DMS153 treated with DMSO at 0.1 percent for 48 hours (cell line): ENCODE results near the gene PCBD1.
"Not testable (repeated sequence)": the region's sequence is repeated elsewhere in the genome, so short reads cannot be mapped to it uniquely, and the experiment has no call there.

Source experiments
- DNase-seq: peaks from one replicate; lab custom pipeline; 2025; ENCODE audit not compliant: unreplicated experiment; lab: John Stamatoyannopoulos, UW

The PCBD1 gene

DNA sequence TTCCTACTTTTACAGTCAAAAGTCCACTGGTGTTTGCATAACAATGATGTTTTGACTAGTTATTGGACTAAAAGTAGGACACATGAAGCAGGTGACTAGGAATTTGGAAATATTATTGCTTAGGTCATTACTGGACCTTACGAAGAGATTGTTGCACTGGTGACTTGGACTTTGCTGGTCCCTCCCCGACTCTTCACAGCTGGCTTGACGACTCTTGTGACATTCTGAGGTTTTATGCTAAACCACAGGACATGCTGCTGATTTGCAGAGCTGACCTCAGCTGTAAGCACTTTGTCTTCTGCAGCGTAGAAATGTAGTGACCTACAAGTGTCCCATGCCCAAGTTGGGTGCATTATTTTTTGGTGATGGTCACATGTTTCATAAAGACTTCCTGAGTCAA is 21.9 kb downstream of the PCBD1 start:
- no peak for DNase-seq

DNA sequence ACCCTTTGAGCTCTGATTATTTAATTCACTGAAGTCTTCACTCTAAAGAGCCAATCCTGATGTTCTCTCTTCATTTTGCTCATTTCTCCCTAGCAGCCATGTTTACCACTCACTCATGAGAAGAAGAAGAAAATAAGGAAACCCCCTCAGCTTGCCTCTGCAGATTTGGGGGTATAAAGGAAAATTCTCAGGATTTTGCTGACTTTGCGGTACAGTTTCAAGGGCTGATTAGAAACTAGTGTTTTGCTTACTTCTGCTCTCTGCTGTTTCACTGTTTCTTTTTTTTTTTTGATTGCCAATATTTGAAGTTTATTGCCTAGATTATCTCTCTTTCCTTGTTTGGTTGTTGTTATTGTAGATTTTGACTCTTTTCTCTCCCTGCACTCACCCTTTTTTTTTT is 23.4 kb downstream of the PCBD1 start:
- no peak for DNase-seq

DNA sequence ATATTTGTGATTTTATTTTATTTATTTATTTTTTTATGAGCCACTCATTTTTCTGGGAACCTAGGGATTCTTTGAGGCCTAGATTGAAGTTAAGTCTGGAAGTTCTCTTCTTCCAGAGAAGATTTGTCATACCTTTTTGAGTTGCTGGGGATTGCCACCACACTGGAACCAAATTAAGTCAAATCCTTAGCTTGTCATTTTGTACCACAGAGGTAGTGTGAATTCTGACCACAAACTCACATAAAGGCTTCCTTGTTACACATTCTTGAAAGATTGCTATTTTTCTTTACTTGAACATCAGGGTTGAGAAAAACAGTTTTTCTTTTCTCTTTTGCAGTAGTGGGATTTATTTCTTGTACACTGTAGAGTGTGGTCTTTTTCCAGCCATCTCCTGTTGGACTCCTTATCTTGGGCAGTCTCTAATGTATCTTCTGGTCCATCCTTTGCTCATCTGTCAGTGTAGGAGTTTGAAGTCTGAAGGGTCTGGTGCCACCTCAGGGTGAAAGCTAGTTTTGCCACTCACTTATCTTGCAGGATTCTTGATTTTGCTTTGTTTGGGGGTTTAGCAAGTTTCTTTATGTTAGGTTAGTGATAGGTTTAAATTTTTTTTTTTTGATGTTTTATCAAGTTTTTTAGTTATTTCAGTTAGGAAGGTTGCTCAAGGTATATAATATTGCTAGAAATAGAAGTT is 24.8 kb downstream of the PCBD1 start:
- no peak for DNase-seq

DNA sequence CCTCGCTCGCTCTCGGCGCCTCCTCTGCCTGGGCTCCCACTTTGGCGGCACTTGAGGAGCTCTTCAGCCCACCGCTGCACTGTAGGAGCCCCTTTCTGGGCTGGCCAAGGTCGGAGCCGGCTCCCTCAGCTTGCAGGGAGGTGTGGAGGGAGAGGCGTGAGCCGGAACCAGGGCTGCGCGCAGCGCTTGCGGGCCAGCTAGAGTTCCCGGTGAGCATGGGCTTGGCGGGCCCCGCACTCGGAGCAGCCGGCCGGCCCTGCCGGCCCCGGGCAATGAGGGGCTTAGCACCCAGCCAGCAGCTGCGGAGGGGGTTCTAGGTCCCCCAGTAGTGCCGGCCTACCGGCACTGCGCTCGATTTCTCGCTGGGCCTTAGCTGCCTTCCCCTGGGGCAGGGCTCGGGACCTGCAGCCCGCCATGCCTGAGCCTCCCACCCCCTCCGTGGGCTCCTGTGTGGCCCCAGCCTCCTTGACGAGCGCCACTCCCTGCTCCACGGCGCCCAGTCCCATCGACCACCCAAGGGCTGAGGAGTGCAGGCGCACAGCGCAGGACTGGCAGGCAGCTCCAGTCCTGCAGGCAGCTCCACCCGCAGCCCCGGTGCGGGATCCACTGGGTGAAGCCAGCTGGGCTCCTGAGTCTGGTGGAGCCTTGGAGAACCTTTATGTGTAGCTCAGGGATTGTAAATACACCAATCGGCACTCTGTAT is 26.7 kb downstream of the PCBD1 start:
- DNase-seq, result not testable (repeated sequence)

DNA sequence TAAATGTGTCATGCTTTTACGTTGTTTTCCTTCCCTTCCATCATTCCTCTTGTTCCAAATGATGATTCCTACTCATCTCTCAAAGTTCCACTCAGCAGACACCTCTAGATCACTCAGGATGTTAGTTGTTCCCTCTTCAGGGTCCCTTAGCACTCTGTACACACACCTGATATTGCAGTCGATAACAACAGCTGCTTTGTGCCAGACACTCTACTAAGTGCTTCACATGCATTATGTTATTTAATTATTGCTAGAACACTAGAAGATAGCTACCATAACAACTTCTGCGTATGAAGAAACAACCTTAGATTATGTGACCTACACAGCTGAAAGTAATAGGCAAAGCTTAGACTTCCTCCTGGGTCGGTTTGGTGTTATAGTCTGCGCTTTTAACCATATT is 29.6 kb downstream of the PCBD1 start:
- DNase-seq, result no peak

DNA sequence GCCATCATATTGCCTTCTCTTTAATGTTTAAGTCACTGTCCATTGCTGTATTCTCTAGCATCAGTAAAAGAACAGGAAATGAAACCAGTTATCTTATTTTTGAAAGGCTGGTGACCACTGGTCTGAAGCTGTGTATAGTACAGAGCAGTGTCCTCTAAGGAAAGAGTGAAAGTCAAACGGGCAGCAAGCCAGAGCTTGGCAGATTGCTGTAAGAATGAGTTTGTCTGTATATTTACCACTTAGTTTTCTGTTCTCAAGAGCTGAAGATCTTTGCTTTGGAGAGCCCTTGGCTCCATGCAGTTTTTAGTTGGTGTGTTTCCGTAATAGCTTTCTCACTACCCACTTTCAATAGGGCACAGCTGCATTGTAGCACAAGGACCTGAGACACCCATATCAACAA is 31.9 kb downstream of the PCBD1 start:
- DNase-seq, result no peak

DNA sequence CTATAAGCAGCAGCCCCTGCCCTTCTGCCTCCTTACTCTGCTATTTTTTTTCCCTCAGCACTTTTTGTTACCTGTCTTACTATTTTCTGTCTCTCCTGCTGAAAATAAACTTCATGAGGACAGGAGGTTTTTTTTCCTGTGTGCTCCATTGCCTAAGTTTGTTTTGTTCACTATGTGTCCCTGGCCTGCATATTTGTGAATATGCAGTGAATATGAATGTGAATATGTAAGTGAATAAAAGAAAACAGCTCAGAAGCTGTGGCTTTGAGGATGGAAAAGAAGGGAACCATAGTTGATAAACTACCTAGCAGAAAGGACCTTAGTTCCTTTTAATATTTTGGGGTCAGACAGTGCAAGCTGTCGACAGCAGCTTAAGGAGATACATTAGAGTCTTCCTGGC is 34.9 kb downstream of the PCBD1 start:
- DNase-seq, result no peak

DNA sequence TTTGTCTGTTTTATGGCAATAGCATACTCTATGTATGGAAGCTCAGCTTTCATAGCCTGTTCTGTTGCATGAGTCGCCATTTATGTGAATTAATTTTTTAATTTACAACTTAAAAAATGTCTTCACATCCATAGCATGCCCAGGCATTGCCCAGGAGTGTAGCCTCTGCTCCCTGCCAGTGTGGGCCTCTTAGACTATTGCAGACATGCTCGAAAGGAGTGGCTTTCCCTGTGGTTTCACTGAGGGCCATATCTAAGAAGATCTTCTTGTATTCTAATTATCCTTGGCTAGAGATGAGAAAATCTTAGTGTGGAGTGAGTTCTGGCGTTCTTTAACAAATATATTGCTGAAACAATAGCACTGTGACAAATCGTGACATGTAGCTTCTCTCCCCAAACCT is 35.3 kb downstream of the PCBD1 start:
- DNase-seq, result no peak

DNA sequence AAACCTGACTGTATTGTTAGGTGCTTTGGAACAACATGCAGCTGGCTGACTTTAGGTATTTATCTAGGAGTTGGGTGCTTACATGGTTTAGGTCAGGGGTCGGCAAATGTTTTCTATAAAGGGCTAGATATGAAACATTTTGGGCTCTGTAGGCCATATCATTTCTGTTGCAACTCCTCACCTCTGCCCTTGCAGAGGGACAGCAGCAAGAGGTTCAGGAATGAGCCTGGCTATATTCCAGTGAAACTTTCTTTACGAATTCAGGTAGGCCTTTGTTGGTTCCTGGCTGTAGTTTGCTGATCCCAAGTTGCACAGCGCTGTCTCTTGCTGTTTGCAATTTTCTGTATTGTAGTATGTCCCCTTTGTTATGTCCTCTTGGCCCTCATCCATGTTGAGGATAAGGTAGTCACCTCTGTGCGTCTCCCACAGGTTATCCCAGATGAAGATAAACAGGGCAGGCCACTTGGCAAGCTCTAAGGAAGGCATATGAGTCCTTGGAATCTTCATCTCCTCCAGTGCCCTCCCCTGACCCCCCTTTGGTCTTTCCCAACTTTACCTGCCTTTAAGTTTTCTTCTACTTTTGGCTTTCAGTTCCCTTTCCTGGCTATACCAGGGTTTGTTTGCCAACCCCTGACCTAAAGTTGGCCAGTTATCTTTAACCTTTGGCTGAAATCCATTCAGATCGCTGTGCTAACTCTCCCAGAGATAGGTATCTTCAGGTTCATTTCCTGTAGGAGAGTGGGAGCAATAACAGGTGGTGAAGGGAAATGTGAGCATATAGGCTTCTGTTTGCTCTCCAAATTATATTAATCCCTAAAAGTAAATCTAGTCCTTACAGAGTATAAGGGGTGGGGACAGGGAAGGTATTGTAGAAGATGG is 36.5 kb downstream of the PCBD1 start:
- no peak for DNase-seq

DNA sequence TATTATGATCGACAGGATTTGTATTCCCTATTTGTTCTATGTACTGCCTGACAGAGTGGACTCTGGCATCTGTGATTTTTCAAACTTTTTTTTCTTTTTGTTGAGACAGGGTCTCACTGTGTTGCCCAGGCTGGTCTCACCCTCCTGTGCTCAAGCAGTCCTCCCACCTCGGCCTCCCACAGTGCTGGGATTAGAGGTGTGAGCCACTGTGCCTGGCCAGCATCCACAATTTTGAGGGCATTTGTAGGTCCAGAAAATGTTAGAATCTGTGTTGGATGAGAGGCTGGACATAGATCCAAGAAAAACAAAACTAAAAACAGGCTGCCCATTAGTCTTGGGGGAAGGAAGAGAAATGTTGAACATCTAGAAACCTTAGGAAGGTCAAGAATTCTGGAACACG is 38.3 kb downstream of the PCBD1 start:
- no peak for DNase-seq

DNA sequence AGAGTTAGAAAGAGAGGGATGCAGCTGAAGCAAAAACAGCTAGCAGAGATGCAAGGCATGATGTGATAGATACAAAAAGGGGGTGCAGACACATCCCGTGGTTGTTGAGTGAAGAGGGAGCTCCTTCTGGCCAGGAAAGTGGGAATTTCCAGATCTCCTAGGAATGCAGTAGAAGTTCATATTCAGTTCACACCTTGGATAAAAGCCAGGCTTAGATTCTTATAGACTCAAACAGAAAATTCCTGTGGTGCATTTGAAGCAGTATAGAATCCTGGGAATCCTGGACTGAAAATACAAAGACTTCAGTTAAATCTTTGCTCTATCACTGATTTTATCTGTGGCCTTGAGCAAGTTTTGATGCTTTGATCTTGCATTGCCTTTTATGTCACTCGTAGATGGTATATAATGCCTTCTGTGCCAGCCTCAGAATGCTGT is 38.8 kb downstream of the PCBD1 start:
- DNase-seq, result no peak

DNA sequence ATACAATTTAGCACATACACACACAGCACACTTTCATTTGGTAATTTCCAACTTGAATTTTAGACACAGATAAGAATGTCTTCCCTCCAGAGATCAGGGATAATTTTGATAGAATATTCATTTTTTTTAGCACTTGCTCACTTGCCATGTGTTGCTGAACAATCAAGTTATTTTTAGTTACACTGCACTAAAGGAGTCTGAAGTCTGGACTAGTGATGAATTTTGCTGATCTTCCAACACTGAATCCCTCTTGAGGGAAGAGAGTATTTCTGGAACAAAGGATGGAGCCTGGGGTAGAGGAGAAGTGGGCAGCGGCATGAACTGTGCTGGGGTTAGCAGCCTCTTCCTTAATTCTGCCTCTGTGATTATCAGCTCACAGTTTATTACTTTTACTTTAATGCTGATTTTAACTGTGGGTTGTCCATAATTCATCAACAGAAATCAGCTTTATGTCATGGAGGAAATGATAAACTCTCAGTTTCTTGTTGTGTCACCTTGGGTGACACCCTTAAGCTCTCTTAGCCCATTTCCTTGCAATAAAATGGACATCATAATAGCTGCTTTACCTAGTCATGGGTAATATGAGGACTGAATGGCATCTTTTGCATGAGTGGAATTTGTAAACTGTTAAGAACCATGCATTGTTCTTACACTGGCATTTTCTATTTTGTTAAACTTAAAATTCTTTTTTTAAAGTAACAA is 40.6 kb downstream of the PCBD1 start:
- no peak for DNase-seq

DNA sequence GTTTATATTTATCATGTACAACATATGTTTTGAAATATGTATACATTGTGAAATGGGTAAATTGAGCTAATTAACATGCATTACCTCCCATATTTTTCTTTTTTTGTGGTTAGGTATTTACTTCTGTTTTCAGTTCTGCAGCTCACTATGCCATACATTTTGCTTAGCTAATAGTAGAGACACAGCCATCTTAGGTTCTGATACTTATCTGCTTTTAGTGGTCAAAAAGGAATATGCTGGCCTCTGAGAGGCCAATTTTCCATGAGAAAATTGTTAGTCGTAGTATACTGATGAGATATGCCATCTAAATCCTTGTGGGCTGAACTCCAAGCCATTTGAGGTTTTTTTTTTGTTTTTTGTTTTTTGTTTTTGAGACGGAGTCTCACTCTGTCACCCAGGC is 41.6 kb downstream of the PCBD1 start:
- DNase-seq, result no peak

DNA sequence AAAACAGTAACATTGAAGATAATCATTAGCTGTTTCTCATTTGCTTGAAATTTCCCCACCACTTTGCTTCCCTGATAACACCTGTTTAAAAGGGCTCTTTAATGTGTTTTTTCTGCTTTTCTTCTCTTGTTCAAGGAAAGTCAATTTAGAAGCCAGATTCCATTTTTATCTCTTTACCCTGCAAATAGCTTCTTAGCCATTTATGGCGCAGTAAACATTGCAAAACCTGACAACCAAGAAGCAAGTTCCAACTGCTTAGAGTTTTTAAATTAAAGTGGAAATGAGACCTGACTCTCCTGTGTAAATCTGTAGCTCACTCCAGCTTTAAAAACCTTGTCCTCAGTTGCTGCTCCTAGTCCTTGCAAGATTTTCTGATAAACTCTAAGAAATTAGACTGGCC is 42.5 kb downstream of the PCBD1 start:
- no peak for DNase-seq

DNA sequence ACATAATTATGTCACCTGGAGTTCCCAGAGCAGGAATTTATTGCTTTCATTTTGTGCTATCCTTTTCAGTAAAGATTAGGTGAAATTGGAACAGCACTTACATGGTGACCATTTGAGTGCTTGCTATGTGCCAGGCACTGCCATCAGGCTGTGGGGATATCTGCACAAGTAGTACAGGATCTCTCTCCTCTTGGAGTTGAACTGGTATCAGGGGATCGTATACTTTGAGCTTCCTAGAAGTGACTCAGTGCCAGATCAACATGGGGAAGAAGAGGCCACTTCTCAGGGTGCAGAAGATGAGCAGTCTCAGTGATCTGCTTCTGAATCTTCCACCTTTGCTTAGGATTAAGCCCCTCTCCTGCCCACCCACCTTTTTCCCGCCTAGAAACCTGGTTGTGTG is 43.1 kb downstream of the PCBD1 start:
- DNase-seq, result no peak

DNA sequence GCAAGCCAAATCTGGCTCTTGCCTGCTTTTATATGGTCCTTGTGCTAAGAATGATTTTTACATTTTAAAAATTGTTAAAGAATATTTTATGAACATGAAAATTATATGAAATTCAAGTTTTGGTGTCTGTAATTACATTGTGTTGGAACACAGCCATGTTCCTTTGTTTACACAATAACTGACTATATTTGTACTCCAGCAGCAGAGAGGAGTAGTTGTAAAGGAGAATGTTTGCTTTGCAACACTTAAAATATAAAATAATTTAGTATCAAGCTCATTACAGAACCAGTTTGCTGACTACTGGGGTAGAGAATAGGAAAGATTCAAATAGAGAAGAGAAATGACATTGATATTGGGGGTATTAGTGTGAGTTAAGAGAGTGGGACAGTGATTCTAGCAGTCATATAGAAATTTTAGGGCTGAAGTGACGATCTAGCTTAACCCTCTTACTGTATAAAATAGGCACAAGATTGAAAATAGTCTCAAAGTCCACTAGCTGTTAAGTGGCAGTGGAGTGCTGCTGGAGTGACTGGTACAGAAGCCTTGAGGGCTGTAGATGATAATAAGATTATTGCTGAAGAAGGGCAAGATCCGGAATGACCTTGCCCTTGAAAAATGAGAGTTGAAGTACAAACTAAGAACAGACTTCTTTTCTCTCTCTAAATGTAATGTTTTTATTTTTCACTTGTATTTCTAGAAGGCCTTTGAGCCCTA is 44.4 kb downstream of the PCBD1 start:
- peak; percentile 53 for DNase-seq

DNA sequence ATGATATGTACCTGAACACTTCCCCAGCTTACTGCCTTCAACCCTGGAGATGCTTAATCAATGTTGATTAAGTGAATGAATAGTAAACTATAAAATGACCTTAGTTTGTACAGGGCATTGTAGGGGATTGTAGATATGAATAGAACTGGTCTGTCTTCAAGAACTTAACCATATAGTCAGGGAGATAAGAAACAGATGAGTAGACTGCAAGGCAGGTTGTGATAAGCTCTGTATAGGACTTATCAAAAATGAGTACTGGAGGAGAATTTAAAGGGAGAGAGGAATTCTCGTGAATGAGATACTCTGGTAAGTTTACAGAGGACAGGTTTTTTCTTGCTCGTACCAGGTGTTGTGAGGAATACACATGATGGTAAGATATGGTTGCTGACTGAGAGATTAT is 45.0 kb downstream of the PCBD1 start:
- no peak for DNase-seq

DNA sequence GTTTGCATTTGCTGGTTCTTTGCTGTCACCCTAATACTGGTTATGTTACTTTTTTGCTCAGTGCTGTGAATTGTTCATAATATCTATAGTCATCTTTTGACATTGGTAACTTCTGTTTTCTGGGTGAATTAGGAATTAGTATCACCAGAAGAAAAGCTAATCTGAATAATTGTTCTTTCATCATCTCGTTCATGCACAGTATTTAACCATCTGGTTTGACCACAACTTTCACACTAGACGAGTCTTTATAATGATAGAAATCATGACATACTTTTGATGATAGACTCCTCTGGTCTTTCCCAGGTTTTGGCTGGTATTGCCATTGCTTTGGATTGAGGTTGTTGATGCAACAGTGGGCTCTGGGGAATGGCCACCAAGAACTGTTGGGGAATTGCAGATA is 47.5 kb downstream of the PCBD1 start:
- DNase-seq, result no peak

DNA sequence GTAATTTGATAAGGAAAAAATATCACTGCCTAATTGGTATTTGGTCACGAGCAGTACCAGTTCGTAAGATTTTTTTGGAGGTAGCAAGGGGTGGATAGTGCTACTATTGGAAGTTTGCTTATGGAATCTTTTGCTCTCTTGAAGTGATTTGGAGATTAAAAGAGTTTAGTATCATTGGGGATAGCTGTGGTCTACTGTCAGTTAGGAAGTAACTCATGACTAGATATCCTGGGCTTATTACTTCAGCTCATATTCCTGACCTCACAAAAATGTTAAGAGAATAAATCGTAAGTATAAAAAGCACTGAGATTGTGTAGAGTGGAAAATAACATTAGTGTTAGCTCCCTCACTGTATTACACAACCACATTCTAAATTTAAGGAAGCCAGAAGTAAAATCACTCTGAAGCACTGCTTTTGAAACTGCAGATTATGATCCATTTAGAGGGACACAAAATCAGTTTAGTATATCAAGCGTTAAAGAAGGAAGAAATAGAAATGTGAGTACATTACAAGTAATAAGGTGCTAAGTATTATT is 50.0 kb downstream of the PCBD1 start:
- no peak for DNase-seq

DNA sequence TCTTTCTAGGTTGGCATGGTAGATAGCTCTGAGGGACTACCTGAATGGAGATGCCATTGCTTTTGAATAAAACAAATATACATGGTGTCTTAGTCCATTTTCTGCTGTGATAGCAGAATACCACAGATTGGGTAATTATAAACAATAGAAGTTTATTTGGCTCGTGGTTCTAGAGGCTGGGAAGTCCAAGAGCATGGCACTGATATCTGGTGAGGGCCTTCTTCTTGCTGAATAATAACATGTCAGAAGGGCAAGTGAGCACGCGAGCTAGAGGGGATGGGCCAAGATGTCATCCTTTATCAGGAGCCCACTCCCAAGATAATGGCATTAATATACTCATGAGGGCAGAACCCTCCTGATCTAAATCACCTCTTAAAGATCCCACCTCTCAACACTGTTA is 50.7 kb downstream of the PCBD1 start:
- DNase-seq, result no peak
